ENCODE results near the gene SCAMP5. TPM values are rescaled to one million over a fixed set of nuclear protein-coding genes. Genes with fewer than 3 reads are reported as not detected.

The SCAMP5 gene
- total RNA-seq, 2 donors from 2014 or later, result 21.9 to 33.5 TPM

DNA sequence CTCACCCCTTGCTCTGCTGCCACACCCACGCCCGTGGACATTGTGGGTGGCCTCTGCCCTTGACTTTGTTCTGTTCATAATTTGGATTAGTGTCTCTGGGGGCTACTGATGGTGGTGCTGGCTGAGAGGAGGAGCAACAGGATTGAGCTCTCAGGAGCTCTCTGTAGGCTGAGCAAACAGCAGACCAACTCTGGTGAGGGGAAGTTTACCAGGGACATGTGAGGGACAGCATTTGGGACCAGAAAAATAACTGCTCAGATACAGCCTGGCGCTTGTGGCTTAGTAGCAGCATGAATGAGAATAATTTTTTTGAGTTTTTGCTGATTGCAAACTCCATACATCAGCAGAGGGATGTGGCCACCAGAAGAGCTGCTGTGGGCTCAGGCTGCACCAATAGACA is 42.9 kb downstream of the SCAMP5 start:
- WGBS, 2 experiments (ENCODE audit: insufficient coverage in 1 of 2, insufficient read length in 1 of 2), result 97 to 100% methylated on average over 1 to 3 of the region's 3 CpGs
- H3K27me3 Mint-ChIP-seq (ENCODE audit: insufficient read depth), result no peaks in the 10 kb centered on the region
- no peaks in the 10 kb centered on the region for H3K9me3 ChIP-seq (ENCODE audit: control insufficient read depth, low read length)
- peaks cover 34% of the 10 kb centered on the region for H3K36me3 Mint-ChIP-seq (ENCODE audit: low read depth)
- peaks cover 9% of the 10 kb centered on the region for H3K4me1 ChIP-seq (ENCODE audit: control insufficient read depth, insufficient read depth, low read length)
- H3K27ac Mint-ChIP-seq, result no peak overlapping the region
- H3K27ac ChIP-seq (ENCODE audit: low read depth, low read length), result no peak overlapping the region
- DNase-seq, result no peak
- H3K4me3 ChIP-seq (ENCODE audit: low read length), result no peak overlapping the region
- H3K36me3 ChIP-seq (ENCODE audit: control insufficient read depth, insufficient read depth, low read length), result peaks cover 6% of the 10 kb centered on the region
- TF ChIP-seq, protein P1, sequence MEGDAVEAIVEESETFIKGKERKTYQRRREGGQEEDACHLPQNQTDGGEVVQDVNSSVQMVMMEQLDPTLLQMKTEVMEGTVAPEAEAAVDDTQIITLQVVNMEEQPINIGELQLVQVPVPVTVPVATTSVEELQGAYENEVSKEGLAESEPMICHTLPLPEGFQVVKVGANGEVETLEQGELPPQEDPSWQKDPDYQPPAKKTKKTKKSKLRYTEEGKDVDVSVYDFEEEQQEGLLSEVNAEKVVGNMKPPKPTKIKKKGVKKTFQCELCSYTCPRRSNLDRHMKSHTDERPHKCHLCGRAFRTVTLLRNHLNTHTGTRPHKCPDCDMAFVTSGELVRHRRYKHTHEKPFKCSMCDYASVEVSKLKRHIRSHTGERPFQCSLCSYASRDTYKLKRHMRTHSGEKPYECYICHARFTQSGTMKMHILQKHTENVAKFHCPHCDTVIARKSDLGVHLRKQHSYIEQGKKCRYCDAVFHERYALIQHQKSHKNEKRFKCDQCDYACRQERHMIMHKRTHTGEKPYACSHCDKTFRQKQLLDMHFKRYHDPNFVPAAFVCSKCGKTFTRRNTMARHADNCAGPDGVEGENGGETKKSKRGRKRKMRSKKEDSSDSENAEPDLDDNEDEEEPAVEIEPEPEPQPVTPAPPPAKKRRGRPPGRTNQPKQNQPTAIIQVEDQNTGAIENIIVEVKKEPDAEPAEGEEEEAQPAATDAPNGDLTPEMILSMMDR (conservative IDR thresholded peaks at IDR 0.05), result no peak
- no peaks in the 10 kb centered on the region for H3K27me3 ChIP-seq (ENCODE audit: control insufficient read depth, insufficient read depth, low read length, poor library complexity, severe bottlenecking)
- H3K9me3 Mint-ChIP-seq, result no peaks in the 10 kb centered on the region
- H3K9ac ChIP-seq (ENCODE audit: extremely low read depth, low read length, poor library complexity, severe bottlenecking), result no peak overlapping the region
- peaks cover 36% of the 10 kb centered on the region for H3K4me1 Mint-ChIP-seq
- H3K4me3 Mint-ChIP-seq, result no peak overlapping the region

- Histone ChIP-seq H3K27me3 (ENCODE audit: control insufficient read depth, insufficient read depth, low read length, poor library complexity, severe bottlenecking) (no peaks in the 10 kb centered on the region), H3K4me3 (ENCODE audit: low read length) (no peak overlapping the region), H3K9ac (ENCODE audit: extremely low read depth, low read length, poor library complexity, severe bottlenecking) (no peak overlapping the region), H3K4me1 (ENCODE audit: control insufficient read depth, insufficient read depth, low read length) (peaks cover 12% of the 10 kb centered on the region), H3K9me3 (ENCODE audit: control insufficient read depth, low read length) (no peaks in the 10 kb centered on the region), H3K36me3 (ENCODE audit: control insufficient read depth, insufficient read depth, low read length) (peaks cover 4% of the 10 kb centered on the region), H3K27ac (ENCODE audit: low read depth, low read length) (peak overlapping the region; percentile 70)
- 82 to 89% methylated on average over 11 to 12 of the region's 12 CpGs for WGBS, 2 experiments (ENCODE audit: insufficient coverage in 1 of 2, insufficient read length in 1 of 2)
- Mint-ChIP-seq H3K27ac (no peak overlapping the region), H3K27me3 (ENCODE audit: insufficient read depth) (no peaks in the 10 kb centered on the region), H3K4me1 (peaks cover 31% of the 10 kb centered on the region), H3K36me3 (ENCODE audit: low read depth) (peaks cover 17% of the 10 kb centered on the region), H3K9me3 (no peaks in the 10 kb centered on the region), H3K4me3 (no peak overlapping the region)
- DNase-seq, result peak; percentile 85
- TF ChIP-seq, protein P1 (conservative IDR thresholded peaks at IDR 0.05), result peak; percentile 79
Observed at GRCh38 chr15:75042730-75043508, 47.6 kb downstream of the SCAMP5 start.

DNA sequence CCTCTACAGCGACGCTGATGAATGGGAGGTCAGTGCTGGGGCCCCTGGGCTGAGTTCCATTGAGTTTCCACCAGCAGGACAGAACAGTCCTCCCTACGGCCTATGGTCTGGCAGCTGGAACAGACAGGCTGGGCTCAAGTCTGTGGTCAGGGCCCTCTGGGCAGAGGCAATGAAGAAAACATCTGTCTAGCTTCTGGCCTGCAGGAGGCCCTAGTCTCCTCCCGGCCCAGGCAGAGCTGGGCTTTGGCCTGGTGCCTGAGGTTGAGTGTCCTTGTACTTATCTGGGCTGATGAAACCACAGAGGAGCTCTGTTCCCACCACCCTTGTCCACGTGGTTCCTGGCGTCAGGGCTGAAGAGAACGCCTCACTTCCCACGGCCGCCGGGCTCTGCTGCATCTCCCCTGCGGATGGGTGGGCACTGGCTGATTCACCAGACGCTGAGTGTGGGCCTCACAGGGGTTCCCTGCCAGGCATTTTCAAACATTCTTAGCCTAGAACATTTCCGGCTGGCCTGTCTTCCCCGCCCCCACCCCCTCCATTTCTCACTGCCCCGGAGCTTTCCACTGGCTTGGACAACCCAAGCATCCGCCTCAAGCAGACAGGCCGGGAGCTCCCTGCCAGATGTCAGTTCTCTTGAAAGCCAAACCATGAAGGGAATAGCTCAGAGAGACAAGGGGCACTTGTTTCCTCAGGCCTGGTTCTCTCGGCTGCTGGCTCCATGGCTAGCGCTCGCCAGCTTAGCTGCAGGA is 48.3 kb downstream of the SCAMP5 start:
- Mint-ChIP-seq H3K4me3 (no peak overlapping the region), H3K9me3 (no peaks in the 10 kb centered on the region), H3K27me3 (ENCODE audit: insufficient read depth) (no peaks in the 10 kb centered on the region), H3K4me1 (peaks cover 27% of the 10 kb centered on the region), H3K36me3 (ENCODE audit: low read depth) (peaks cover 18% of the 10 kb centered on the region), H3K27ac (no peak overlapping the region)
- Histone ChIP-seq H3K4me1 (ENCODE audit: control insufficient read depth, insufficient read depth, low read length) (peaks cover 12% of the 10 kb centered on the region), H3K27ac (ENCODE audit: low read depth, low read length) (peak overlapping the region; percentile 70), H3K9me3 (ENCODE audit: control insufficient read depth, low read length) (no peaks in the 10 kb centered on the region), H3K9ac (ENCODE audit: extremely low read depth, low read length, poor library complexity, severe bottlenecking) (no peak overlapping the region), H3K4me3 (ENCODE audit: low read length) (no peak overlapping the region), H3K36me3 (ENCODE audit: control insufficient read depth, insufficient read depth, low read length) (peaks cover 8% of the 10 kb centered on the region), H3K27me3 (ENCODE audit: control insufficient read depth, insufficient read depth, low read length, poor library complexity, severe bottlenecking) (no peaks in the 10 kb centered on the region)
- no peak for DNase-seq
- TF ChIP-seq, protein P1 (conservative IDR thresholded peaks at IDR 0.05), result no peak
- 89 to 91% methylated on average over 17 to 20 of the region's 20 CpGs for WGBS, 2 experiments (ENCODE audit: insufficient coverage in 1 of 2, insufficient read length in 1 of 2)

Data from endodermal cell (in vitro differentiated cells).